T47D (cell line): ENCODE results near the gene WRNIP1.
A peak's percentile ranks its signal among the peaks of the same experiment; 100 is the strongest.

ENCODE experiments used
- DNase-seq, 2 experiments: peaks; one replicate each; pipeline versions ENCODE4 v3.0.0 to v3.0.0-alpha.2; 2011 to 2012; ENCODE audit warnings: low read depth in 1 of 2, low spot score in 1 of 2
- JUND ChIP-seq: IDR thresholded peaks from 2 replicates; pipeline ENCODE4 v1.6.1; 2012; ENCODE audit warnings: low read depth
- in situ Hi-C: cut with HindIII; loops from 2 replicates; pipeline ENCODE4 v1.10.0; 2016; ENCODE audit warnings: low sequenced_read_pairs, low pct_unique_long_range_greater_than_20kb

WRNIP1 gene

DNA sequence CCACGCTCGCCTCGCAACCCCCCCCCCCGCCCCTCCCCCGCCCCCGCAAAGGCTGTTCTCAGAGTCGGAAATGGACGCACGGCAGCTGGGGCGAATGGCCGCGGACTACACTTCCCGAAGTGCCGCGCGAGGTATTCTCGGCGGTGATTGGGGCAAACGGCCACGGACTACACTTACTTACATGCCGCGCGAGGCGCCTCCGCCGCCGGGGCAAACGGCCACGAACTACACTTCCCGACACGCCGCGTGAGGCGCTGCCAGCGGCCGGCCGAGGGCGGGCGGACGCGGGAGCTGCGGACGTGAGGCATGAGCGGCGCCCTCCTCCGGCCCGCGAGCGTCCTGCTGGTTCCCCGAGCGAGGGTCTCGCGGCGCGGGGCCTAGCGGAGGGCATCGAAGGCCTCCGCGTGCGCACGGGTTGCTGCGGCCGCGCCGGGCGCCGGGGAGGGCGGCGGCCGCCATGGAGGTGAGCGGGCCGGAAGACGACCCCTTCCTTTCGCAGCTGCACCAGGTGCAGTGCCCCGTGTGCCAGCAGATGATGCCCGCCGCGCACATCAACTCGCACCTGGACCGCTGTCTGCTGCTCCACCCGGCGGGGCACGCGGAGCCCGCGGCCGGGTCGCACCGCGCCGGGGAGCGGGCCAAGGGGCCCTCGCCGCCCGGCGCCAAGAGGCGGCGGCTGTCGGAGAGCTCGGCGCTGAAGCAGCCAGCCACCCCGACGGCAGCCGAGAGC lies at the start of gene WRNIP1:
Gene WRNIP1, plus strand, starts transcription at position 228 of the 730 bp plus-strand sequence. Its CDS starts 230 bp downstream, at position 458.
- in situ Hi-C loops, result no loop called here
- TF ChIP-seq JUND, result no peak
- DNase-seq, result peak; percentile 98 to 99

DNA sequence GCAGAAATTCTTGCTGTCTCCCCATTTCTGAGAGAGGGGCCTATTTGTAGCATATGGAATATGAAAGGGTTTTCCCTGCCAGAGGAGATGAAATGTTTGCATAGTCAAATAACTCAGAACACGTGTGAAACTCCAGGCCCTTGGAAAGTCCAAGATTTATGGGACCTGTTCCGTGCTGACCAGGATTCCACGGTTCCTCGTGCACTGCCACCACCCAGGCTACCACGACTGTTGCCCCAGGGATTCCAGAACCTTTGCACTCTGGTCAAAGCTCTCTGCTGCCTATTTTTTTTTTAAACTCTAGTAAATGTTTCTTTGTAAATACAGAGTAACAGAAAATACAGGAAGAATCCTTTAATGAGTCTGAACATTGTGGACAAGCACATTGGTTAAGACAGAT lies 49.5 kb upstream of the WRNIP1 start:
- no peak for DNase-seq
- TF ChIP-seq JUND, result no peak
- in situ Hi-C loops, result no loop called here

DNA sequence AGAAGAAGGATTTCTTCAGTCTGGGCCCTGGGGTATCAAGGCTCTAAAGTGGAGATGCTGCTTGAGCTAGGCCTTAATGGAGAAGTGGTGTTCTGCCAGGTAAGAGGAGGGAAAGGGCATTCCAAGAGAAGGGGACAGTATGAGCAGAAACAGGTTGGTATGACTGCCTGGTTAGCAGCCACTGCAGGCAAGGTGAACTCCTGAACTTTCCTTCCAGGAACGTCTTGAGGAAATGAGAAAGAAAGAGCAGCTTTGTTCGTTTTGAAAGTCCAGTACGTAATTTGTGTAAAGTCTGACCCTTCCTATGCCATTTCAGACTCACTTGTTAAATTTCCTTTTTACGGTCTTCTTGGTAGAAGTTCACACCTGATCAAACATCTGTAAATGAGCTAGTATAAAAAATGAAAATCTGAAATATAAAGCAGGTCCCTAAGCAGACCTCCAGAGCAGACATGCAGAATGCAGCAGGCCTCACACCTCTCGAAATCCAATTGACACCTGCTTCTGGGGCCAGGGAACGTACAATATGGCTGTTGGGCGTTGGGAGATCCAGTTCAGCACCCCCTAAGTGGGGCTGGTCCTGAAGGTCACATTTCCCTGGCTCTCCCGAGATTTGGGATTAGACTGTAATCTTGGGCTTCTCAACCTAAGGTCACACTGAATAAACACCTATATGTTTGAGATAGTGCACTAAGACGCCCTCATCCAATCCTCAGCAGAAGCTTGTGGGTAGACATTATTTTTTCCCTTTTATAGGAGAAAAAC lies 48.1 kb upstream of the WRNIP1 start:
- DNase-seq, result no peak
- in situ Hi-C loops, result no loop called here
- no peak for TF ChIP-seq JUND

DNA sequence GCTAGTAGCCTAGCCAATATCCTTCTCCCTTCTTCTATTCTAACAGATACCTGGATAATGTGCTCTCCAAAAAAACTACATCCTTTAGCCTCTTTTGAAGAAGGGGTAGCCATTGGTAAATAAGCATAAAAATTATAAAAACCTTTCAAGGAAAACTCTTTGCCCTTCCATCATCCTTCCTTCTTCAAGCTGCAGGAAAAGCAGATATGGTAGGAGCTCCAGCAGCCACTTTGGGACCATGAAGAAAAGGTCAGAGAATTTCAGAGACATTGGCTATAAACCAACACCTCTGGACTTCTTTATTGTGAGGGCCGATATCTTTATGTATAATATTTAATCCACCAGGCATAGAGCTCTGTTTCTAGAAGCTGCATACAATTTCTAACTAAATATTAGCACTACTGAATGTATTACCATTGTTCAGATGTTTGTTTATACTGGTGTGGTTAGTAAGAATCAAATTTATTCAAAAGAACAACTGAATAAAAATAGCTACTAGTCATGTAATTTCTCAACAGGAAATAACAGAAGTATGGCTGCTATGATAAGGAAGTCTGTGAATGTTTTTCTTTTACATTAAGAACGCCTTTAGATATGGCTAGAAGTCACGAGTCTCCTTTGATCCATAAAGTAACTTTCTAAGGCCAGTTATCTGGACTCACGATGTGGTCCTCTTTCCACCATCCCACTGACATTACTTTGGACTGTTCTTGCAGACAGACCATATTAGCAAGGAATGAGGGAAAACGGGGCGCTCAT lies 46.7 kb upstream of the WRNIP1 start:
- TF ChIP-seq JUND, result no peak
- DNase-seq, result no peak
- in situ Hi-C loops, result no loop called here

DNA sequence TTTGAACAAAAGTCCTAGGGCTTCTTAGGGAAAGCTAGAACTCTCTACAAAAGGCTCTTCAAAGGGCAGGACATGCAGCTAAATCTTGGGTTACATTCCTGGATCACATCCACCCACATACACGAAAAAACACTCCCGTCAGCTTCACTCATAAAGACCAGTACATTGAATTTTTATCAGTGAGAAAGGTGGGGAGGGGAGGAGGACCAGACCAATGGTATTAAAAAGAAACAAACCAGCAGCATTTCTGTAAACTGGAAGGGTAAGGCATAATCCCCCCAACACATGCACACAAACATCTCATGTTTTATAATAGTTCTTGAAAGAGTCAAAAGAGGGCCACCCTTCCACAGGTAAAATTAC lies 46.1 kb upstream of the WRNIP1 start:
- in situ Hi-C loops, result no loop called here
- no peak for TF ChIP-seq JUND
- DNase-seq, result no peak

DNA sequence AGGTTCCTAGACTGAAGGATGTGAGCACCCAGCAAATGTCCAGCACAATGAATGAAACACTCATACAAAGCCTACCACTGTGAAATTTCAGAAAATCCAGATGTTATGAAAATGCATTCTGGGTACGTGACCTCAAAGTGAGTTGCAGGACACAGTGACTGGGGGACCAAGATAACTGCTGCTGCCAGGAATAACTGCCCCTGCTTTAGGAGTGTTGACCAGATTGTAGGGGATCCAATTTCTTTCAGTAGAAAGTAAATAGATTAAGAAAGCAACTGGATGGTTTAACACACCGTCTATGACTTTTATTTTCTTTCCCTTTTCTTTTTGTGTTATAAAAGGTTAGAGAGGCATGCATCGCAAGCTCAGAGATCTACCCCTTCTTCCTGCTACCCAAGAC lies 44.0 kb upstream of the WRNIP1 start:
- no peak for TF ChIP-seq JUND
- in situ Hi-C loops, result no loop called here

DNA sequence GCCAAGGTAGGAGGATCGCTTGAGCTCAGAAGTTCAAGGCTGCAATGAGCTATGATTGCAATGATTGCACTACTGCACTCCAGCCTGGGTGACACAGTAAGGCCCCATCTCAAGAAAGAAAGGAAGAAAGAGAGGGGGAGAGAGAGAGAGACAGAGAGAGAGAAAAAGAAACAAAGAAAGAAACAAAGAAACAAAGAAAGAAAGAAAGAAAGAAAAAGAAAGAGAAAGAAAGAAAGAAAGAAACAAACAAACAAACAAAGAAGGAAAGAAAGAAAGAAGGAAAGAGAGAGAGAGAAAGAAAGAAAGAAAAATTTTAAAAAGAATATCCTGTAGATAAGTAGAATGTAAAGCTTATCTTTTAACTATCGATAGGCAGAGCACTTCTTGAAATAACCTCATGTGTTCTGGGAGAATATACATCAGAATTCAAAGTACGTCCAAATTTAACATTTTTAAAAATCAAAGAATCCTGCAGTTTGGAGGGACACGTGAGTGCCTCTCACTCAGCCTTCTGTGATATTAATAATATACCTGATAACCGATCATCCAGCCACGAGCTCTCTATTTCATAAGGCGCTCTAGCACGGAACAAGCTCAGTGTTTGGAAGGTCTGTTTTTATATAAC lies 39.7 kb upstream of the WRNIP1 start:
- no peak for TF ChIP-seq JUND
- in situ Hi-C loops, result no loop called here

More for the DNA sequence above, 44.0 kb upstream of the WRNIP1 start:
- DNase-seq, result no peak

DNA sequence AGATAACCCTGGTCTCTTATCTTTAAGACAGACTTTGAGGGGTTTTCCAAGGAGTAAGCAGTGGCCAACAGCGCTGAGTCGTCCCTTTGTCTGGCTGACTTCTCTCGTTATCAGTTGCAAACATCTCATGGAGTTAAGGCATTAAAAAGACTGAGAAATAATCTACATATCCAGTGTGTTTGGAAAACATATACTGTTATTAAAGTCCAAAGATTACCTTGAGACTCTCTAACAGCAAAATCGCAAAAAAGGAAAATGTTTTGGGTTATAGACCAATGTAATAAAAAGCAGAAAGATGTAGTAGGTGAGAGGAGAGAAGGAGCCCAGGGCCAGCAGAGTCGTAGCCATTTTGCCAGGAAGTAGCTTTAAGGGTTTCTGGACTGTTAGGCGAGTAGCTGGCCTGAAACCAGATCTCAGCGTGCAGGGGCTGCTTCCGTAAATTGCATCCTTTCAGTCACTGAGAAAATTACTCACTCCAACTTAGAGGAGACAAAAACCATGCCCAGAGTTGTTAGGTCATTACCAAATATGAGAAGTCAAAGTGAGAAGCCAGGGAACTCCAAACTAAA lies 39.1 kb upstream of the WRNIP1 start:
- TF ChIP-seq JUND, result no peak
- no peak for DNase-seq
- in situ Hi-C loops, result no loop called here

More for the DNA sequence above, 39.7 kb upstream of the WRNIP1 start:
- DNase-seq, result no peak

DNA sequence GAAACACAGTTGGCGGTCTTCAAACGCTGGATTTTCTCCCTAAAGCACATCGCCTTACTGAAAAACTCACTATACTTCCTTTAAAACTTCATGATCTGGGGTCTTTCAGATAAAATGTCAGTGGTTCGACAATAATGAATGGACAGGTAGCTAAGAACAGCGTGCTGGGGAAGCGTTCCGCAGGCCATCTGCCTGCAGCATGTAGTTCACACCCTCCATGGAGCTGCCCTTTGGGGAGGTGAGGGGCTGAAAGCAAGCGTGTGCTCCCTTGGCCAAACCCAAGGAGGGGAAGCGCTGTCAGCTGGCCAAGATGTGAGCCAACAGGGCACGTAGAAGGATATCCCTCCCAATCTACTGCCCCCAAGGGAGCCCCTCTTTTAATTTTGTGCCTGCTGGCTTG lies 35.3 kb upstream of the WRNIP1 start:
- no peak for DNase-seq
- no peak for TF ChIP-seq JUND
- in situ Hi-C loops, result no loop called here

DNA sequence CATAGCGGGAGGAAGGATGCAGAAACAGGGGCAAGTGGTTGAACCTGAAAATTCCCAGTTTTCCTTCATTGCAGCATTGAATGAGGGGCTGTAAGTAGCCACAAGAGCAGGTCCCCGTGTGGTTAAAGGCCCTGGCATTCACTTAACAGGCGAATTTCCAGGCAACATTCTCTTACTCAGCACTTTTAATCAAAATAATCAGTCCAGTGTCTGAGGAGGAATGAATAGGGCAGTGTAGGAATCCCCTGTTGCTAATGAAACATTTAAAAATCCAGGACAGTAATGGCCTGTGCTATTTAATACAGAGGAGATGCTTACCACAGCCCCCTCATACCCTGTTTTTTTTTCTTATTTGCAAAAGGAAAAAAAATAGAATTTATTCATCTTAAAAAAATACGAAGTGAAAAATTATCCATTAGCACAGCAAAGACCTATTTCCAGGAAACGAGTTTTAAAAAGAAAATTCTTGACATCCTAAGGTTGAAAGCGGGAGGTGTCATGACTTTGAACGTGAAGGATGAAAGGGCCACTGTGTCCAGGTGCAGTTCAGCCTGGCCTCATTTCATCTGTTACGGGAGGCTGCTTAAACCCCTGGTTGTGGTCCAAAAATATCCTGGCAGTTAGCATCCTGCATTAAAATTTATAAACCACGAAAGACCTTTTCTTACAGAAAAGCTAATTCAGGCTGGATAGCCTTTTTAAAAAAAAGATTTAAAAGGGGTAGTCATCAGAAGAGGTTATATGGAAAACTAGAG lies 34.7 kb upstream of the WRNIP1 start:
- TF ChIP-seq JUND, result no peak
- no peak for DNase-seq
- in situ Hi-C loops, result no loop called here

DNA sequence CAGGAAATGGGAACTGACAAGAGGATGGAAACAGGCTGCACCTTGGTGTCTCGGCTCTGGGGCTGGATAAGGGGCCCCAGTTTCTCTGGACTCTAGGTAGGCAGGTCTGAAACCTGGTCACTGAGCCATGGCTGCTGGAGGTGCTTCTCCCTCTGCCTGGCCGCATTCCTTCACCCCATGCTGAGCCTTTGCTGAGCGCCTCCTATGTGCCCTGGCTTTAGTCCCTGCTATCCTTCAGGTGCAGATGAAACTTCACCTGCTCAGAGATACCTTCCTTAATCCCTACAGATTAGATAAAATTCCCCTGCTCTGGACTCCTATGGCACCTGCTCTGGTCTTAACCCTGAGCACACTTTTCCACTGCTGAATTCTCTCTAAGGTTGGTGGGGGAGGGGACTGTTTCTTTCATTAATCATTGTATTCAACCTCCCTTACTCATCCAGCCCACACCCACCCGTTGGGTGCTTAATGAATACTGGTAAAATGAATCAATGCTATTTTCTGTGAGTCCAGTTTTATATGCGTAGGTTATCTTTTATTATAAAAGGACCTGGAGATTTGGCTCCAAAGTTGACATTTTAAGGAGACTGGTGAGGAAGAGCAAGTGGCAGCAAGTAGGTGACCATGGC lies 33.8 kb upstream of the WRNIP1 start:
- in situ Hi-C loops, result no loop called here
- no peak for DNase-seq
- no peak for TF ChIP-seq JUND
